ENCODE data around the gene CUEDC2.

Gene CUEDC2

GRCh38 chr10:102405108-102405571 is 27.2 kb downstream of the CUEDC2 start:
- TF ChIP-seq CTCF (IDR thresholded peaks at IDR 0.05; ENCODE audit: low read length, missing control alignments): no peak
- no peak overlapping the region for H3K4me3 ChIP-seq (replicated peaks; ENCODE audit: low read depth, low read length)
- no peak for DNase-seq (ENCODE audit: low read depth)

DNA sequence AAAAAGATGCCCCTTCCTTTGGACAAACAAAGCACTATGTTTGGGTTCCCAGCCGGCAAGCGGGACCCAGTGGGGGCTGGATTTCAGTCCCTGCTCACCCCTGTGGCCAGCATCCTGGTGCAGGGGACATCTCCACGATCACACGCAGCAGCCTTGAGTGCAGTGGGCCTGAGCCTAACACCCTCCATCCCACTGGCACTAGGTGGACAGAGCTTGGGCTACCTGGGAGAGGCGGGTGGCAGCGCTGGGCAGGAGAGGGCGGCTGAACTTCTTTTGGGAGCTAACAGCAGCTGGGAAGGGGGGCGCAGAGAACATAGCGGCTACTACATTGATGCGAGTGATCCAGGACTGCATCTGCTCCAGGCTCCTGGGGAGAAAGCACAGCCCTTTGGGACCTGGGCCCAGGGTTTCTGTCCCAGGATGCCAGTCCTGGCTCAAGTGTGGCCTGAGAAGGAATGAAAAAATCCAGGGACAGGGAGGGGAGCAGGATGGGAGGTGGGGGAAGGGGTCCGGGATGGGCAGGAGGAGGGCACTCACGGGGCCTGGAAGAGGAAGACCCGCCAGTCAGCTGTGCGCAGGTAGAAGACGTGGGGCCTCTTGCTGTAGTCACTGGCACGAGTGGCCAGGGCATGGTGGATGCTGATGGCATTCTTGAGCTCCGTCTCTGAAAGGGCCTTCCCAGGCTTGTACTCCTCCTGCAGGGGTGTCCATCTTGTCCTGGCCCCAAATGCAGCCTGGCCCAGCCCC is 27.8 kb downstream of the CUEDC2 start:
- no peak for TF ChIP-seq CTCF (IDR thresholded peaks at IDR 0.05; ENCODE audit: low read length, missing control alignments)
- H3K4me3 ChIP-seq (replicated peaks; ENCODE audit: low read depth, low read length): no peak overlapping the region
- DNase-seq (ENCODE audit: low read depth): no peak

DNA sequence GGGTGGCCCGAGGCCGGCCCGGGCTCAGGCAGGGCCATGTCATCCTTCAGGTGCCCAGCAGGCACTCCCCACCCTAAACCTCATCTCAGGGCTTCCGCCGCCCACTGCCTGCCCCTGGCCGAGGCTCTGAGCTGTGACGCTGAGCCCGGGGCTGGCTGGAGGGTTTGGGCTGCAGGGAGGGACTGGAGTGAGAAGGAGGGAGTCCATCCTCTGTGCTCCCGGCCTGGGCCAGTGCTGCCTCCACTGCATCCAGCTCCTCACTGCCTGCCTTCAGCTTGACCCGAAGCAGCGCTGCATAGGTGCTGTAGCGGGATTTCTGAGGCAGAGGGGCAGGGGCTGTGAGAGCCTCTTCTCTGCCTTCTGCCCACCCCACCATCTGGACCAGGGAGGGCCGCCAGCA is 29.3 kb downstream of the CUEDC2 start:
- DNase-seq (ENCODE audit: low read depth): no peak
- no peak for TF ChIP-seq CTCF (IDR thresholded peaks at IDR 0.05; ENCODE audit: low read length, missing control alignments)
- no peak overlapping the region for H3K4me3 ChIP-seq (replicated peaks; ENCODE audit: low read depth, low read length)

DNA sequence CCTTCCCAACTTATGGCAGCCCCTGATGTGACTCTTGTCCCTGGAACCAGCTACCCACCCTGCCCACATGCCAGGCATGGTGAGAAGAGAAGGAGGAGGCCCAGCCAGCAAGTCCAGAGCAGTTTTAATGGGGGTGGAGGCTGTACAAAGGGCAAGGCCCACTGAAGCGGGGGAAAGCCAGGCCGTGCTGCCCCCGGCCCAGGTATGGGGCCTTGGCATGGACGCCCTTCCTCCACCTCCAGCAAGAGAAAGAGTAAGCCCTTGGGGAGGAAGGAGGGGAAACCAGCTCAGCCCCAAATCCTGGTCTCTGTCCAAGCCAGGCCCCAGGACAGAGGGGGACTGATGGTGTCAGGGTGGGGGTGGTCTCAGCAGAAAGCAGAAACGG is 29.9 kb downstream of the CUEDC2 start:
- no peak for TF ChIP-seq CTCF (IDR thresholded peaks at IDR 0.05; ENCODE audit: low read length, missing control alignments)
- no peak for DNase-seq (ENCODE audit: low read depth)
- no peak overlapping the region for H3K4me3 ChIP-seq (replicated peaks; ENCODE audit: low read depth, low read length)

- no peak for TF ChIP-seq CTCF (IDR thresholded peaks at IDR 0.05; ENCODE audit: low read length, missing control alignments)
- DNase-seq (ENCODE audit: low read depth): no peak
- H3K4me3 ChIP-seq (replicated peaks; ENCODE audit: low read depth, low read length): no peak overlapping the region
Observed at GRCh38 chr10:102401735-102402511, 30.5 kb downstream of the CUEDC2 start.

GRCh38 chr10:102401342-102401654 is 31.1 kb downstream of the CUEDC2 start:
- TF ChIP-seq CTCF (IDR thresholded peaks at IDR 0.05; ENCODE audit: low read length, missing control alignments): no peak
- no peak overlapping the region for H3K4me3 ChIP-seq (replicated peaks; ENCODE audit: low read depth, low read length)
- no peak for DNase-seq (ENCODE audit: low read depth)

Data from fibroblast of pulmonary artery (primary cell).